GM19240 (cell line): ENCODE data around the gene GOLT1B.

Source experiments
- DNase-seq: peaks from one replicate; pipeline ENCODE4 v3.0.0; 2011; ENCODE audit warnings: low spot score; ENCODE audit not compliant: insufficient read length

Gene GOLT1B

GRCh38 chr12:21566223-21566906 is 64.8 kb downstream of the GOLT1B start:
- DNase-seq = no peak

- DNase-seq = no peak
These were observed 65.4 kb downstream of the GOLT1B start for GRCh38 chr12:21566907-21567394.
